Fibroblast of lung (primary cell): ENCODE data around the gene PRKAR1B. TPM values are rescaled to one million over a fixed set of nuclear protein-coding genes. Genes with fewer than 3 reads are reported as not detected.

Experiments
- DNase-seq, 2 donors: peaks; one replicate each; pipeline versions ENCODE4 v3.0.0 to v3.0.0-alpha.2; 2010; ENCODE audit warnings: low read depth in 2 of 2
- H2AFZ ChIP-seq: 2 replicates; pipeline ENCODE4 v1.5.1; 2012; ENCODE audit warnings: low read length, control low read depth, inconsistent platforms
- H3K27ac ChIP-seq: 2 replicates; pipeline ENCODE4 v1.5.1; 2011; ENCODE audit warnings: low read length, control low read depth; ENCODE audit not compliant: insufficient read depth
- H3K27me3 ChIP-seq: 2 replicates; pipeline ENCODE4 v1.5.1; 2011; ENCODE audit warnings: mild to moderate bottlenecking, low read length; ENCODE audit not compliant: control insufficient read depth, insufficient read depth
- H3K36me3 ChIP-seq: 2 replicates; pipeline ENCODE4 v1.5.1; 2011; ENCODE audit warnings: low read length; ENCODE audit not compliant: control insufficient read depth, insufficient read depth
- H3K4me1 ChIP-seq: 2 replicates; pipeline ENCODE4 v1.5.1; 2011; ENCODE audit warnings: low read length; ENCODE audit not compliant: control insufficient read depth, insufficient read depth; ENCODE audit errors: extremely low read depth
- H3K4me2 ChIP-seq: 2 replicates; pipeline ENCODE4 v1.5.1; 2011; ENCODE audit warnings: low read length, control low read depth; ENCODE audit not compliant: insufficient read depth; ENCODE audit errors: extremely low read depth
- H3K4me3 ChIP-seq, 4 experiments: fragments of 200-600 bp in 1 of 4; sonication (generic) in 1 of 4; replicated peaks in 1 of 4; 2 replicates each; pipeline ENCODE4 v1.5.1; 2011 to 2016; ENCODE audit warnings: low read length in 4 of 4, low read depth in 3 of 4, mild to moderate bottlenecking in 3 of 4, control low read depth in 2 of 4, inconsistent platforms in 1 of 4, mixed read lengths in 1 of 4; ENCODE audit not compliant: insufficient read depth in 1 of 4; ENCODE audit errors: control extremely low read depth in 1 of 4
- H3K79me2 ChIP-seq: 2 replicates; pipeline ENCODE4 v1.5.1; 2012; ENCODE audit warnings: mild to moderate bottlenecking, low read length, inconsistent platforms; ENCODE audit not compliant: control insufficient read depth, insufficient read depth
- H3K9ac ChIP-seq: 2 replicates; pipeline ENCODE4 v1.5.1; 2011; ENCODE audit warnings: mild to moderate bottlenecking, low read length, control low read depth; ENCODE audit not compliant: insufficient read depth
- H3K9me3 ChIP-seq: 2 replicates; pipeline ENCODE4 v1.5.1; 2012; ENCODE audit warnings: low read depth, low read length; ENCODE audit not compliant: control insufficient read depth, insufficient read depth
- H4K20me1 ChIP-seq: 2 replicates; pipeline ENCODE4 v1.5.1; 2011; ENCODE audit warnings: low read length; ENCODE audit not compliant: control insufficient read depth, insufficient read depth; ENCODE audit errors: extremely low read depth
- CTCF ChIP-seq, 2 donors: IDR thresholded peaks in 1 of 2; conservative IDR thresholded peaks in 1 of 2; 1 replicate in 1 of 2; 2 replicates in 1 of 2; pipeline ENCODE4 v1.5.1; 2011 to 2012; ENCODE audit warnings: low read length in 2 of 2, control low read depth in 1 of 2, inconsistent platforms in 1 of 2, low read depth in 1 of 2, mild to moderate bottlenecking in 1 of 2
- EZH2 ChIP-seq: IDR thresholded peaks from 2 replicates; pipeline ENCODE4 v1.5.1; 2012; ENCODE audit warnings: low read length, control low read depth, mild to moderate bottlenecking; ENCODE audit errors: missing control alignments
- polyA plus RNA-seq, 2 donors: library from polyadenylated mRNA; depleted of rRNA in 1 of 2; stranded (reverse) in 1 of 2; unstranded in 1 of 2; fragments of >200 nt; gene quantifications; 2 replicates each; pipeline ENCODE4 v1.2.1, GENCODE V29; 2011 to 2012; ENCODE audit warnings: missing spikeins in 1 of 2
- total RNA-seq: library from RNA; depleted of rRNA; stranded (reverse); fragments of >200 nt; gene quantifications from 2 replicates; pipeline ENCODE4 v1.2.1, GENCODE V29; 2014

The PRKAR1B gene
- total and polyA plus RNA-seq, 2 donors (not counting 1 experiment from before 2014, with no cell fraction given), result 12.7 to 14.5 TPM

GRCh38 chr7:721619-722248 lies 5.3 kb downstream of the PRKAR1B start:
- H3K4me1 ChIP-seq, result peaks cover 4% of the 10 kb centered on the region
- no peaks in the 10 kb centered on the region for H4K20me1 ChIP-seq
- H3K27ac ChIP-seq, result no peak overlapping the region
- no peak overlapping the region for H3K4me3 ChIP-seq
- H3K27me3 ChIP-seq, result no peaks in the 10 kb centered on the region
- no peak for TF ChIP-seq CTCF (conservative IDR thresholded peaks at IDR 0.05 in 1 of 2, IDR thresholded peaks at IDR 0.05 in 1 of 2; ENCODE audit: low read depth in 1 of 2, low read length in 2 of 2)
- no peak for TF ChIP-seq EZH2
- no peak overlapping the region for H2AFZ ChIP-seq
- no peaks in the 10 kb centered on the region for H3K79me2 ChIP-seq
- H3K4me2 ChIP-seq, result no peak overlapping the region
- H3K36me3 ChIP-seq, result no peaks in the 10 kb centered on the region
- peak in 1 of 2 donors; percentile 24 for DNase-seq
- H3K9me3 ChIP-seq, result no peaks in the 10 kb centered on the region
- no peak overlapping the region for H3K9ac ChIP-seq

DNA sequence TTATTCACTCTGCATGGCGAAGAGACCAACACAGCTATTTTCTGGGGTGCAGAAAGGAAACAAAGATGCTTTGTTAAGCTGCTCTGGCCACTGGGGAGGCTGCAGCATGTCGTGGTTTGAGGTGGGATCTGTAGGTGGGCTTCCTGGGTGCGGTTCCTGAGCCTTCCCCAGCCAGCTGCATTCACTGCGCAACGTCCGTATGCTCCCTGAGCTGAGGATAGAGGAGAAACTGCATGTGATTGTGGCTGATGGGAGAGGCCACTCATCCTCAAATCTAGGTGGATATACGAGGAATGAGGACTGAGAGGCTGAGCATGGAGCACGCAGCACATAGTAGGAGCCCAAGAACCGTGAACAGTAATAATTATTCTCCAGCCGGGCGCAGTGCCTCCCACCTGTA lies 10.4 kb downstream of the PRKAR1B start:
- no peak overlapping the region for H3K4me3 ChIP-seq
- H3K9me3 ChIP-seq, result no peaks in the 10 kb centered on the region
- no peaks in the 10 kb centered on the region for H3K36me3 ChIP-seq
- H3K27me3 ChIP-seq, result no peaks in the 10 kb centered on the region
- no peaks in the 10 kb centered on the region for H3K79me2 ChIP-seq
- H3K9ac ChIP-seq, result no peak overlapping the region
- no peak overlapping the region for H3K4me2 ChIP-seq
- no peaks in the 10 kb centered on the region for H3K4me1 ChIP-seq
- no peaks in the 10 kb centered on the region for H4K20me1 ChIP-seq
- H2AFZ ChIP-seq, result no peak overlapping the region
- no peak overlapping the region for H3K27ac ChIP-seq
- TF ChIP-seq EZH2 (no peak), CTCF (conservative IDR thresholded peaks at IDR 0.05 in 1 of 2, IDR thresholded peaks at IDR 0.05 in 1 of 2; ENCODE audit: low read depth in 1 of 2, low read length in 2 of 2) (no peak)
- DNase-seq, result no peak

DNA sequence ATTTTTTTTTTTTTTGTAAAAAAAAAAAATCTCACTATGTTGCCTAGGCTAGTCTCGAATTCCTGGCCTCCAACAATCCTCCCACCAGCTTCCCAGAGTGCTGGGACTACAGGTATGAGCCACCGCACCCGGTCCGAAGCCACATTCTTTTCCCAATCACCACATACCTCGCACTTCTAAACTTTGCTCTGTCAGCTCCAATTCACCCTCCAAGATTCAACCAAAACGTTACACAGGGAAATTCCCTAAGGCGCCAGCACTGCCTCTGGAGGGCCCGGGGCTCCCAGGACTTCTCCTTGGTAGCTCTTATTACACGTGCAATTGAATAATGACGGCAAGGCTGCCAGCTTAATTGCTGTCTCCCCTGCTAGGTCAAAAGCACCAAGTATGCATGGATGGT lies 10.9 kb downstream of the PRKAR1B start:
- no peaks in the 10 kb centered on the region for H3K79me2 ChIP-seq
- no peak overlapping the region for H3K27ac ChIP-seq
- TF ChIP-seq EZH2, result no peak
- TF ChIP-seq CTCF (conservative IDR thresholded peaks at IDR 0.05 in 1 of 2, IDR thresholded peaks at IDR 0.05 in 1 of 2; ENCODE audit: low read depth in 1 of 2, low read length in 2 of 2), result no peak
- H3K4me2 ChIP-seq, result no peak overlapping the region
- no peak overlapping the region for H3K9ac ChIP-seq
- no peak overlapping the region for H3K4me3 ChIP-seq
- H2AFZ ChIP-seq, result no peak overlapping the region
- no peaks in the 10 kb centered on the region for H3K4me1 ChIP-seq
- no peaks in the 10 kb centered on the region for H3K9me3 ChIP-seq
- H3K36me3 ChIP-seq, result no peaks in the 10 kb centered on the region
- H3K27me3 ChIP-seq, result no peaks in the 10 kb centered on the region
- H4K20me1 ChIP-seq, result no peaks in the 10 kb centered on the region
- no peak for DNase-seq
